NCI-H2227 (cell line): Measurements from ENCODE around the gene MDM2.
"Not testable (repeated sequence)": the region's sequence is repeated elsewhere in the genome, so short reads cannot be mapped to it uniquely, and the experiment has no call there.

Experiments
- DNase-seq: peaks from one replicate; lab custom pipeline; 2025; ENCODE audit not compliant: unreplicated experiment; lab: John Stamatoyannopoulos, UW

MDM2 gene

GRCh38 chr12:68825569-68826217 is 17.7 kb downstream of the MDM2 start:
- DNase-seq = no peak

GRCh38 chr12:68827895-68828671 is 20.1 kb downstream of the MDM2 start:
- no peak for DNase-seq

- no peak for DNase-seq
These were observed 20.7 kb downstream of the MDM2 start for GRCh38 chr12:68828672-68829068.

- DNase-seq = no peak
These were observed 23.3 kb downstream of the MDM2 start for GRCh38 chr12:68831272-68831671.

- no peak for DNase-seq
These were observed 23.9 kb downstream of the MDM2 start for GRCh38 chr12:68831751-68832503.

- no peak for DNase-seq
These were observed 24.5 kb downstream of the MDM2 start for GRCh38 chr12:68832504-68832867.

GRCh38 chr12:68833508-68833907 is 25.5 kb downstream of the MDM2 start:
- DNase-seq = no peak

- no peak for DNase-seq
These were observed 27.4 kb downstream of the MDM2 start for GRCh38 chr12:68835333-68835908.

GRCh38 chr12:68837215-68837614 is 29.2 kb downstream of the MDM2 start:
- DNase-seq = no peak

- DNase-seq = no peak
These were observed 30.3 kb downstream of the MDM2 start for GRCh38 chr12:68838046-68838886.

- DNase-seq = no peak
These were observed 31.5 kb downstream of the MDM2 start for GRCh38 chr12:68839183-68840147.

- not testable (repeated sequence) for DNase-seq
These were observed 33.2 kb downstream of the MDM2 start for GRCh38 chr12:68841175-68841574.

GRCh38 chr12:68841717-68842116 is 33.7 kb downstream of the MDM2 start:
- DNase-seq = no peak

GRCh38 chr12:68842123-68842522 is 34.1 kb downstream of the MDM2 start:
- DNase-seq = no peak

- DNase-seq = no peak
These were observed 35.0 kb downstream of the MDM2 start for GRCh38 chr12:68842784-68843567.

GRCh38 chr12:68844318-68844745 is 36.4 kb downstream of the MDM2 start:
- DNase-seq = no peak

- no peak for DNase-seq
These were observed 37.1 kb downstream of the MDM2 start for GRCh38 chr12:68844788-68845695.

GRCh38 chr12:68846811-68847210 is 38.8 kb downstream of the MDM2 start:
- no peak for DNase-seq
